ENCODE data around the gene UFM1. TPM values are rescaled to one million over a fixed set of nuclear protein-coding genes. Genes with fewer than 3 reads are reported as not detected.

UFM1 gene
- total RNA-seq, 1 experiment from 2014 or later, result 33.9 TPM

- no TSS peak for BruUV-seq (replicated peaks)
- intact Hi-C loops (cut with micrococcal nuclease), result no loop called here
- DNase-seq (ENCODE audit: low read depth, low spot score), result no peak
These were observed 49.3 kb downstream of the UFM1 start for GRCh38 chr13:38398711-38399493.

More at GRCh38 chr13:38398711-38399493, 49.3 kb downstream of the UFM1 start:
- H3K4me3 ChIP-seq (replicated peaks in 1 of 2; ENCODE audit: low read depth in 1 of 2, low read length in 2 of 2), result no peak overlapping the region
- POLR2A ChIA-PET, result interaction anchor here (0.8 kb wide), 1 partner anchor 33 kb away, joined by 3 read pairs; no protein-coding TSS in a partner anchor
- RAD21 ChIA-PET (ENCODE audit: low non-redundant PET in 1 of 2, low total read pairs in 2 of 2, uncharacterized antibody in 2 of 2, unreplicated experiment in 2 of 2), result no interaction called here
- H3K27ac ChIP-seq (ENCODE audit: low read depth, low read length), result no peak overlapping the region
- H3K9me2 ChIP-seq (ENCODE audit: insufficient read depth), result no peaks in the 10 kb centered on the region
- no peak overlapping the region for H3K4me2 ChIP-seq (ENCODE audit: low read length)
- TF ChIP-seq SP1 (IDR thresholded peaks at IDR 0.05; ENCODE audit: low read depth) (no peak), REST (IDR thresholded peaks at IDR 0.05; ENCODE audit: low read depth) (no peak), ZFX (IDR thresholded peaks at IDR 0.05) (no peak), EZH2phosphoT487 (IDR thresholded peaks at IDR 0.05; ENCODE audit: borderline replicate concordance) (no peak), POLR2AphosphoS5 (IDR thresholded peaks at IDR 0.05; ENCODE audit: low read depth, low read length) (no peak), JUND (IDR thresholded peaks at IDR 0.05) (no peak), EGR1 (IDR thresholded peaks at IDR 0.05; ENCODE audit: low read depth) (no peak)
- H4K20me1 ChIP-seq (ENCODE audit: insufficient read depth), result no peaks in the 10 kb centered on the region
- no peak overlapping the region for H3K9ac ChIP-seq (ENCODE audit: low read length)
- H3K4me1 ChIP-seq (ENCODE audit: control insufficient read depth in 1 of 2, insufficient read depth in 2 of 2, low read length in 2 of 2), result no peaks in the 10 kb centered on the region
- no peak overlapping the region for H2AFZ ChIP-seq (ENCODE audit: low read depth, low read length, poor library complexity, severe bottlenecking)
- no peaks in the 10 kb centered on the region for H3K27me3 ChIP-seq (ENCODE audit: insufficient read depth, low read length)
- H3K79me2 ChIP-seq (ENCODE audit: insufficient read depth, low read length), result no peaks in the 10 kb centered on the region
- CTCF ChIA-PET, result no interaction called here
- no peaks in the 10 kb centered on the region for H3K9me3 ChIP-seq (ENCODE audit: control insufficient read depth in 1 of 2, insufficient read depth in 1 of 2, low read depth in 1 of 2, low read length in 2 of 2)
- no peak for ATAC-seq
- no peaks in the 10 kb centered on the region for H3K36me3 ChIP-seq (ENCODE audit: control insufficient read depth in 1 of 2, insufficient read depth in 2 of 2, low read length in 2 of 2)

Measured in HCT116 (cell line).